Right lobe of liver (tissue), 6 donors: ENCODE results near the gene RAB11B. TPM values are rescaled to one million over a fixed set of nuclear protein-coding genes. Genes with fewer than 3 reads are reported as not detected.
A peak's percentile ranks its signal among the peaks of the same experiment; 100 is the strongest.

Experiments
- ATAC-seq, 4 donors: fragments of 200-7000 bp; cut with Tn5 transposase; one replicate each; pipeline ENCODE4 v1.9.1; 2020; ENCODE audit warnings: mild to moderate bottlenecking in 4 of 4, moderate library complexity in 4 of 4
- DNase-seq, 3 donors: peaks; one replicate each; pipeline ENCODE4 v3.0.0-alpha.2; 2020
- H3K27ac ChIP-seq, 3 donors: fragments of 200-600 bp; one replicate each; pipeline ENCODE4 v1.8.0; 2022
- H3K27me3 ChIP-seq, 2 donors: fragments of 200-600 bp; one replicate each; pipeline ENCODE4 v1.8.0; 2022
- H3K36me3 ChIP-seq, 4 donors: fragments of 200-600 bp; sonication (generic) in 1 of 4; one replicate each; pipeline versions ENCODE4 v1.5.1 to v1.8.0; 2017 to 2022; ENCODE audit warnings: control low read depth in 1 of 4
- H3K4me1 ChIP-seq, 4 donors: fragments of 200-600 bp; sonication (generic) in 1 of 4; one replicate each; pipeline versions ENCODE4 v1.5.1 to v1.8.0; 2017 to 2022; ENCODE audit warnings: control low read depth in 1 of 4
- H3K4me3 ChIP-seq, 3 donors: fragments of 200-600 bp; one replicate each; pipeline ENCODE4 v1.8.0; 2022
- H3K9me3 ChIP-seq, 4 donors: fragments of 200-600 bp; sonication (generic) in 1 of 4; one replicate each; pipeline versions ENCODE4 v1.5.1 to v1.8.0; 2017 to 2022; ENCODE audit warnings: control low read depth in 1 of 4
- POLR2A ChIP-seq: fragments of 450-650 bp; IDR thresholded peaks from one replicate; pipeline ENCODE4 v1.6.1; 2017; ENCODE audit warnings: antibody characterized with exemption, mild to moderate bottlenecking
- WGBS: methylation state at CpG from one replicate; pipeline ENCODE4 v1.1.6; 2018; ENCODE audit warnings: low coverage, low lambda C conversion rate; ENCODE audit not compliant: insufficient coverage; ENCODE audit errors: missing lambda C conversion rate; 5-methylcytosine and 5-hydroxymethylcytosine counted together
- intact Hi-C, 2 donors: fragments of 100-400 bp; cut with DNase I; formaldehyde crosslinking; loops; one replicate each; pipeline versions ENCODE4 v1.11.2 to v1.14.1; 2022
- total RNA-seq, 6 experiments: library from RNA; depleted of rRNA in 2 of 6; stranded (reverse); fragments of >200 nt in 2 of 6; fragmentation: NEBNext Ultra II Directional in 3 of 6; extraction: Animal tissue kit (Norgen Biotek cat#: 25700) in 3 of 6; gene quantifications; one replicate each; pipeline versions ENCODE4 v1.1.0 to v1.2.4, GENCODE V29; 2016 to 2023
- TF ChIP-seq, protein P1 (sequence below), 4 donors: fragments of 200-600 bp in 3 of 4; fragments of 450-650 bp in 1 of 4; IDR thresholded peaks; one replicate each; pipeline versions ENCODE4 v1.5.1 to v1.8.0; 2016 to 2022; ENCODE audit warnings: antibody characterized with exemption in 4 of 4, mild to moderate bottlenecking in 2 of 4
- donor health status: DM: no; HTN: yes; CAD: no.
- donor health status: DM: no; HTN: no; CAD: no.
- donor health status: DM: no; HTN: no; CAD: no.
- donor health status: DM: no; HTN: yes; CAD: no.
- donor health status: DM: no; HTN: yes; CAD: no.

RAB11B gene
- total RNA-seq, 6 experiments from 2014 or later: 27.2 to 58.0 (median 54.2) TPM

DNA sequence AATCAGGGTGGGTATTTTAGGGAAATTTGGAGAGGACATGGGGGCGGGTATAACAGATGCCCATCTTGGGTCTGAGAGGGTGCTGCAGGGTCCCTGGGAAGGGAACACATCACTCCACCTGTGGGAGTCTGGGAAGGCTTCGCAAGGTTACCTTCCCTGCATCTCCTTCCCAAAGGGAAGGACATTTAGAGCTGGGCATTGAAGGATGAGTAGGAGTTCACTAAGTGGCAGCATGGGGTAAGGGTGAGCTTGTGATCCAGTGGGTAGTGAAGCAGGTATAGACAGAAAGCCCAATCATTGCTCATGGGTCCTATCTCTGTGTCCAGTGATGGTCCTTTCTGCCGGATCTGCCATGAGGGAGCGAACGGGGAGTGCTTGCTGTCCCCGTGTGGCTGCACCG, 36.1 kb downstream of the RAB11B start:
- no peak for DNase-seq
- intact Hi-C loops: no loop called here
- Histone ChIP-seq H3K4me3 (no peak overlapping the region), H3K27me3 (no peaks in the 10 kb centered on the region), H3K36me3 (peaks cover 0 to 5% (median 2%) of the 10 kb centered on the region in 4 donors), H3K27ac (no peak overlapping the region), H3K9me3 (no peaks in the 10 kb centered on the region), H3K4me1 (peaks cover 0 to 24% (median 15%) of the 10 kb centered on the region in 4 donors)
- TF ChIP-seq, protein P1, sequence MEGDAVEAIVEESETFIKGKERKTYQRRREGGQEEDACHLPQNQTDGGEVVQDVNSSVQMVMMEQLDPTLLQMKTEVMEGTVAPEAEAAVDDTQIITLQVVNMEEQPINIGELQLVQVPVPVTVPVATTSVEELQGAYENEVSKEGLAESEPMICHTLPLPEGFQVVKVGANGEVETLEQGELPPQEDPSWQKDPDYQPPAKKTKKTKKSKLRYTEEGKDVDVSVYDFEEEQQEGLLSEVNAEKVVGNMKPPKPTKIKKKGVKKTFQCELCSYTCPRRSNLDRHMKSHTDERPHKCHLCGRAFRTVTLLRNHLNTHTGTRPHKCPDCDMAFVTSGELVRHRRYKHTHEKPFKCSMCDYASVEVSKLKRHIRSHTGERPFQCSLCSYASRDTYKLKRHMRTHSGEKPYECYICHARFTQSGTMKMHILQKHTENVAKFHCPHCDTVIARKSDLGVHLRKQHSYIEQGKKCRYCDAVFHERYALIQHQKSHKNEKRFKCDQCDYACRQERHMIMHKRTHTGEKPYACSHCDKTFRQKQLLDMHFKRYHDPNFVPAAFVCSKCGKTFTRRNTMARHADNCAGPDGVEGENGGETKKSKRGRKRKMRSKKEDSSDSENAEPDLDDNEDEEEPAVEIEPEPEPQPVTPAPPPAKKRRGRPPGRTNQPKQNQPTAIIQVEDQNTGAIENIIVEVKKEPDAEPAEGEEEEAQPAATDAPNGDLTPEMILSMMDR (IDR thresholded peaks at IDR 0.05): no peak
- TF ChIP-seq POLR2A: no peak
- WGBS: 85% methylated on average over 2 of the region's 7 CpGs
- ATAC-seq: no peak

DNA sequence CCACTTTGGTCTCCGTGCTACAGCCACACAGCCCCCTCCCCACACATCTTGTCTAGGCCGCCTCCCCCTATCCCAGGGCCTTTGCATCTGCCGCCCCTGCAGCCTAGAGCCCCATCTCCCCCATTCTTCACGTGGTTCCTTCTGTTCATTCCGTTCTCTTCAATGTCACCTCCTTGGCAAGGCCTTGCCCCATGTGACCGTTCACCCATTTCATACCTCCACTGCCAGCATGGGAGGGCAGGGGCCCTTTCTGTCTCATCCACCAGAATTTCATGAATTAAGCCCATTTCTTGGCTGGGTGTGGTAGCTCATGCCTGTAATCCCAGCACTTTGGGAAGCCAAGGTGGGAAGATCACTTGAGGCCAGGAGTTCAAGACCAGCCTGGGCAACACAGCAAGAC, 38.9 kb downstream of the RAB11B start:
- no peak for DNase-seq
- Histone ChIP-seq H3K27me3 (no peaks in the 10 kb centered on the region), H3K4me3 (no peak overlapping the region), H3K4me1 (peaks cover 0 to 13% (median 3%) of the 10 kb centered on the region in 4 donors), H3K27ac (no peak overlapping the region), H3K36me3 (peaks cover 0 to 5% (median 2%) of the 10 kb centered on the region in 4 donors), H3K9me3 (no peaks in the 10 kb centered on the region)
- ATAC-seq: no peak
- intact Hi-C loops: no loop called here
- no peak for TF ChIP-seq POLR2A
- TF ChIP-seq, protein P1 (IDR thresholded peaks at IDR 0.05): no peak
- WGBS: 98% methylated on average over 5 of the region's 6 CpGs

DNA sequence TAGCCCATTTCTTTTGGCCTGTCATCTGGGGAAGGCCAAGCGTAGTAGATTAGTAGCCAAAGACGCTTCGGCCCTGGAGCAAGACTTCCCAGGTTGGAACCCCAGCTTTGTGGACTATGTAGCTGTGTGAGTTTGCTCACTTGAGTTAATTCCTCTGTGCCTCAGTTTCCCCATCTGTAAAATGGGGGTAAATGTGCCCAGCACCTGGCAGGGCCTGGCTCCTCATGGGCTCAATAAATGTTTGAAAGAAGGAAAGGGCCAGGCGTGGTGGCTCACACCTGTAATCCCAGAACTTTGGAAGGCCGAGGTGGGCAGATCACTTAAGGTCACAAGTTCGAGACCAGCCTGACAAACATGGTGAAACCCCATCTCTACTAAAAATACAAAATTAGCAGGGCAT, 39.7 kb downstream of the RAB11B start:
- peaks cover 0 to 5% (median 2%) of the 10 kb centered on the region in 4 donors for H3K36me3 ChIP-seq
- H3K4me1 ChIP-seq: peaks cover 0 to 15% (median 0%) of the 10 kb centered on the region in 4 donors
- H3K9me3 ChIP-seq: no peaks in the 10 kb centered on the region
- WGBS: 82% methylated on average over 4 of the region's 6 CpGs
- ATAC-seq: no peak
- TF ChIP-seq, protein P1 (IDR thresholded peaks at IDR 0.05): no peak
- no peak for TF ChIP-seq POLR2A
- H3K27me3 ChIP-seq: no peaks in the 10 kb centered on the region
- DNase-seq: no peak
- no peak overlapping the region for H3K27ac ChIP-seq
- intact Hi-C loops: no loop called here
- no peak overlapping the region for H3K4me3 ChIP-seq

GRCh38 chr19:8430650-8431049, 40.5 kb downstream of the RAB11B start:
- WGBS: 88% methylated on average over 8 of the region's 20 CpGs
- TF ChIP-seq POLR2A: no peak
- TF ChIP-seq, protein P1 (IDR thresholded peaks at IDR 0.05): no peak
- H3K9me3 ChIP-seq: no peaks in the 10 kb centered on the region
- DNase-seq (no peak), ATAC-seq (peak in 1 of 4 donors; percentile 35)
- peaks cover 0 to 5% (median 2%) of the 10 kb centered on the region in 4 donors for H3K36me3 ChIP-seq
- intact Hi-C loops: no loop called here
- H3K27ac ChIP-seq: no peak overlapping the region
- H3K4me3 ChIP-seq: no peak overlapping the region
- H3K4me1 ChIP-seq: peaks cover 0 to 15% (median 2%) of the 10 kb centered on the region in 4 donors
- no peaks in the 10 kb centered on the region for H3K27me3 ChIP-seq

- H3K27me3 ChIP-seq: no peaks in the 10 kb centered on the region
- H3K4me3 ChIP-seq: no peak overlapping the region
- intact Hi-C loops: no loop called here
- DNase-seq (peak in 1 of 3 donors; percentile 34), ATAC-seq (no peak)
- TF ChIP-seq, protein P1 (IDR thresholded peaks at IDR 0.05): no peak
- no peak for TF ChIP-seq POLR2A
- no peaks in the 10 kb centered on the region for H3K9me3 ChIP-seq
- peaks cover 0 to 7% (median 0%) of the 10 kb centered on the region in 4 donors for H3K36me3 ChIP-seq
- H3K4me1 ChIP-seq: peaks cover 0 to 15% (median 2%) of the 10 kb centered on the region in 4 donors
- WGBS: no CpG with 5 or more reads among the region's 12 CpGs
- H3K27ac ChIP-seq: no peak overlapping the region
Observed at GRCh38 chr19:8438236-8438635, 48.1 kb downstream of the RAB11B start.
